ENCODE data around the gene OR2J2.
"Not testable (repeated sequence)": the region's sequence is repeated elsewhere in the genome, so short reads cannot be mapped to it uniquely, and the experiment has no call there.

The OR2J2 gene

GRCh38 chr6:29200767-29201662 lies 30.3 kb downstream of the OR2J2 start:
- H3K4me3 ChIP-seq (ENCODE audit: low read depth, low read length): no peak overlapping the region

GRCh38 chr6:29201966-29202365 lies 31.3 kb downstream of the OR2J2 start:
- TF ChIP-seq, protein P1, sequence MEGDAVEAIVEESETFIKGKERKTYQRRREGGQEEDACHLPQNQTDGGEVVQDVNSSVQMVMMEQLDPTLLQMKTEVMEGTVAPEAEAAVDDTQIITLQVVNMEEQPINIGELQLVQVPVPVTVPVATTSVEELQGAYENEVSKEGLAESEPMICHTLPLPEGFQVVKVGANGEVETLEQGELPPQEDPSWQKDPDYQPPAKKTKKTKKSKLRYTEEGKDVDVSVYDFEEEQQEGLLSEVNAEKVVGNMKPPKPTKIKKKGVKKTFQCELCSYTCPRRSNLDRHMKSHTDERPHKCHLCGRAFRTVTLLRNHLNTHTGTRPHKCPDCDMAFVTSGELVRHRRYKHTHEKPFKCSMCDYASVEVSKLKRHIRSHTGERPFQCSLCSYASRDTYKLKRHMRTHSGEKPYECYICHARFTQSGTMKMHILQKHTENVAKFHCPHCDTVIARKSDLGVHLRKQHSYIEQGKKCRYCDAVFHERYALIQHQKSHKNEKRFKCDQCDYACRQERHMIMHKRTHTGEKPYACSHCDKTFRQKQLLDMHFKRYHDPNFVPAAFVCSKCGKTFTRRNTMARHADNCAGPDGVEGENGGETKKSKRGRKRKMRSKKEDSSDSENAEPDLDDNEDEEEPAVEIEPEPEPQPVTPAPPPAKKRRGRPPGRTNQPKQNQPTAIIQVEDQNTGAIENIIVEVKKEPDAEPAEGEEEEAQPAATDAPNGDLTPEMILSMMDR (IDR thresholded peaks at IDR 0.05; ENCODE audit: borderline replicate concordance, insufficient read depth, low read depth, low read length): no peak
- no peak overlapping the region for H3K4me3 ChIP-seq (ENCODE audit: low read depth, low read length)

More at GRCh38 chr6:29200767-29201662, 30.3 kb downstream of the OR2J2 start:
- TF ChIP-seq, protein P1 (IDR thresholded peaks at IDR 0.05; ENCODE audit: borderline replicate concordance, insufficient read depth, low read depth, low read length): no peak

DNA sequence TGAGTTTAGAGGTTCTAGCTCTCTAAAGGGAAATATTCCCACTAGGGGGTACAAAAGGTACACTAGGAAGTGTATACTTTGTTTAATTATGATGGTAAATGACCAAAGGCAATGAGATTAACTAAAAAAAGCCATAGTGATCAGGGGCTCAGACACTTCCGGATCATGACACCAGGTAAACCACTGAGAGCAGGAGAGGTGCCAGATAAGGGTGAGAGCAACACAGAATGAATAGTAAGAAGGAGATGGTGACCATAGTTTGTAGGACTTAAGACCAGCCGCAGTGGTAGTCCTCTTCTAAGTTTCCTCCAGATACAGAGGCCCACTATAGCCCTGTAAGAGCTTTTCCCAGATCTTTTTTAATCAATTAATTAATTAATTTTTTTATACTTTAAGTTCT lies 40.8 kb downstream of the OR2J2 start:
- no peak overlapping the region for H3K4me3 ChIP-seq (ENCODE audit: low read depth, low read length)
- TF ChIP-seq, protein P1 (IDR thresholded peaks at IDR 0.05; ENCODE audit: borderline replicate concordance, insufficient read depth, low read depth, low read length): no peak

DNA sequence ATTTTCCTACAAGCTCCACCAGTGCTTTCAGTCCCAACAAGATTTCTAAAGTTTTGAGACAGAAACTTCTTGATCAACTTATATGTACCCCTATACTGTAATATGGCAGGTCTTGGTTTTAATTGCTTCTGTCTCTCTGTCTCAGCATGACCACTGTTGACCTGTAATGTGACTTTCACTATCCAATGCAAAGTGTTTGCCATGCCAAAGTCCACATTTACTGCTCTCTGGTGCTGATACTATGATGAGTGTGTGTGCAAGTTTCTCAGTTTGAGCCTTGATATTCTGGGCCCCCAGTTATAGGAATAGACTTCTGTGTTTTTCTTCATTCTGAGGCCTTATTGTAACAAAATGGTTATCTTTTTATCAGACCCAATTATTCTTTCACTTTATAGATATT lies 45.8 kb downstream of the OR2J2 start:
- H3K4me3 ChIP-seq (ENCODE audit: low read depth, low read length): no peak overlapping the region
- TF ChIP-seq, protein P1 (IDR thresholded peaks at IDR 0.05; ENCODE audit: borderline replicate concordance, insufficient read depth, low read depth, low read length): no peak

DNA sequence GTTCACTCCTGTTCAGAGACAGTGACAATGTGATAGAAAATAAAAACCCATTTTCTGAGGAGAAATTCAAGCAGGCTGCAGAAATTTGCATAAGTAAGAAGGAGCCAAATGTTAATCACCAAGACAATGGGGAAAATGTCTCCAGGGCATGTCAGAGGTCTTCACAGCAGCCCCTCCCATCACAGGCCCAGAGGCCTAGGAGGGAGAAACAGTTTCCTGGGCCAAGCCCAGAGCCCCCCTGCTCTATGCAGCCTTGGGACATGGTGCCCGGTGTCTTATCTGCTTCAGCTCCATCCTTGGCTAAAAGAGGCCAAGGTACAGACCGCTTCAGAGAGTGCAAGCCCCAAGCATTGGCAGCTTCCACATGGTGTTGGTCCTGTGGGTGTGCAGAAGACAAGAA lies 46.5 kb downstream of the OR2J2 start:
- not testable (repeated sequence) for H3K4me3 ChIP-seq (ENCODE audit: low read depth, low read length)

DNA sequence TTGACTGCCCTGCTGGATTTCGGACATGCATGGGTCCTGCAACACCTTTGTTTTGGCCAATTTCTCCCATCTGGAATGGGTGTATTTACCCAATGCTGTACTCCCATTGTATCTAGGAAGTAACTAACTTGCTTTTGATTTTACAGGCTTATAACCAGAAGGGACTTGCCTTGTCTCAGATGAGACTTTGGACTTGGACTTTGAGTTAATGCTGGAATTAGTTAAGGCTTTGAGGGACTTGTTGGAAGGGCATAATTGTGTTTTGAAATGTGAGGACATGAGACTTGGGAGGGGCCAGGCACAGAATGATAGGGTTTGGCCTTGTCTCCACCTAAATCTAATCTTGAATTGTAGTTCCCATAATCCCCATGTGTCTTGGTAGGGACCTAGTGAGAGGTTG lies 47.3 kb downstream of the OR2J2 start:
- H3K4me3 ChIP-seq (ENCODE audit: low read depth, low read length): not testable (repeated sequence)
